ENCODE results near the gene TMEM109. TPM values are rescaled to one million over a fixed set of nuclear protein-coding genes. Genes with fewer than 3 reads are reported as not detected.

Gene TMEM109, protein sequence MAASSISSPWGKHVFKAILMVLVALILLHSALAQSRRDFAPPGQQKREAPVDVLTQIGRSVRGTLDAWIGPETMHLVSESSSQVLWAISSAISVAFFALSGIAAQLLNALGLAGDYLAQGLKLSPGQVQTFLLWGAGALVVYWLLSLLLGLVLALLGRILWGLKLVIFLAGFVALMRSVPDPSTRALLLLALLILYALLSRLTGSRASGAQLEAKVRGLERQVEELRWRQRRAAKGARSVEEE
- 16.9 and 18.6 TPM in 2 replicates for total RNA-seq

GRCh38 chr11:60913793-60914632 is at the start of gene TMEM109:
Gene TMEM109 (plus strand): TSS chr11:60914158. CDS start chr11:60919694, 5,536 bp downstream.

DNA sequence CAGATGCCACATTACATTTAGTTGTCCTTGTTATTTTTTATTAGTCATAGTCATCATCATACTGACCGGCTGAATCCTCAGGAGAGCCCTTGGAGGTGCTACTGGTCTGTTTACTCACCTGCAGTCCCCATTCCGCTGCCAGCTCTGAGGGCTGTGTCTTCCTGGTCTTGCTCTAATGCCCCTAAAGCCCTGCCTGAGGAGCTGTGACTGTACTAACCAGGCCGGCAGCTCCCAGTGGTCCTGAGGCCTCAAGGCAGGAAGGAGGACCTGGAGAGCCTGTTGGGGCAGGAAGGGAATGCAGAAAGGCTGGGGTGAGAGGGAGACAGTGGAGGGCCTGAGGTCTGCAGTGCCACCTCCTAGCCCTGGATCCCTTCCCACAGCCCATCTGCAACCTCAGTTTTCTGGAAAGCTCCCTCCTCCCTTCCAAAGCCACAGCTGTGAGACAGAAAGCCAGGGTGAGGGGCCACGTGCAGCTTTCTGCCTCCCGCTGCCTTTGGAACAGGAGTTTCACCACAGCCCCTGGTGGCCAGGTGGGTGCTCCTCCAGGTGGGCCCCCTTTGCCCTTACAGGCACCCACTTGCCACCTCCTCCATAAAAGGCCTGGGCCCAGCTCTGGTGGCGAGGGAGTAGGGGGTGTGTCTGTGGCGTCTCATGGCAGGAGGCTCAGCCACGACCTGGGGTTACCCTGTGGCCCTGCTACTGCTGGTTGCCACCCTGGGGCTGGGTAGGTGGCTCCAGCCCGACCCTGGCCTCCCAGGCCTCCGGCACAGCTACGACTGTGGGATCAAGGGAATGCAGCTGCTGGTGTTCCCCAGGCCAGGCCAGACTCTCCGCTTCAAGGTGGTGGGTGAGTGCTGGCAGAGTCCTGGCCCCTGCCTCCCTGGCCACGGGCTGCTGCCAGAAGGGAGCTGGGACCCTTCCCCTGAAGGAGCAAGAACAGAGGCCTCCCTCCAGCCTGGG is 46.8 kb upstream of the TMEM109 start, which contains the start of gene ZP1:
TSS of gene ZP1 (plus strand) at position 632 of the 960 bp plus-strand sequence. CDS start at position 652, 20 bp downstream.

GRCh38 chr11:60906132-60906972 is 7.6 kb upstream of the TMEM109 start, which contains the start of gene PRPF19:
Gene PRPF19 (minus strand): TSS chr11:60906585. CDS start chr11:60906382, 203 bp downstream.

GRCh38 chr11:60924110-60924905 is 10.3 kb downstream of the TMEM109 start, which contains the start of gene TMEM132A:
Gene TMEM132A (plus strand): TSS chr11:60924460. CDS start chr11:60924634, 174 bp downstream.

GRCh38 chr11:60951904-60952741 is 38.2 kb downstream of the TMEM109 start, which contains the start of gene SLC15A3:
Gene SLC15A3 (minus strand): TSS chr11:60952176. CDS start chr11:60951551, 625 bp downstream.

GRCh38 chr11:60971520-60971919 is 57.6 kb downstream of the TMEM109 start, which contains the start of gene CD6:
Gene CD6 (plus strand): TSS chr11:60971680. CDS start chr11:60971866, 186 bp downstream.

Other genes starting within 250 kb of the TMEM109 start
- not detected in 2 replicates for gene MS4A8, start 214.5 kb upstream of the TMEM109 start, total RNA-seq
- gene MS4A18, start 189.4 kb upstream of the TMEM109 start, total RNA-seq = not detected in 2 replicates
- not detected in 2 replicates for gene MS4A15, start 157.3 kb upstream of the TMEM109 start, total RNA-seq
- gene MS4A10, start 128.8 kb upstream of the TMEM109 start, total RNA-seq = not detected in 2 replicates
- gene CCDC86, start 72.0 kb upstream of the TMEM109 start, total RNA-seq = 6.5 and 19.4 TPM in 2 replicates
- under 0.01 and 0.05 TPM in 2 replicates for gene PTGDR2, start 58.2 kb upstream of the TMEM109 start, total RNA-seq
- 0.60 and 6.8 TPM in 2 replicates for gene ZP1, start 46.6 kb upstream of the TMEM109 start, total RNA-seq
- gene PRPF19, start 7.6 kb upstream of the TMEM109 start, total RNA-seq = 27.3 and 50.1 TPM in 2 replicates
- 163 and 208 TPM in 2 replicates for gene TMEM132A, start 10.3 kb downstream of the TMEM109 start, total RNA-seq
- gene SLC15A3, start 38.0 kb downstream of the TMEM109 start, total RNA-seq = 4.0 and 5.6 TPM in 2 replicates
- gene CD6, start 57.5 kb downstream of the TMEM109 start, total RNA-seq = not detected in 2 replicates
- gene CD5, start 188.3 kb downstream of the TMEM109 start, total RNA-seq = not detected in 2 replicates
- gene VPS37C, start 247.3 kb downstream of the TMEM109 start, total RNA-seq = 10.4 and 15.4 TPM in 2 replicates

Measured in smooth muscle cell of the umbilical artery (primary cell).